OCI-LY1 (cell line): Measurements from ENCODE around the gene DCLK1.

Source experiments
- H2AFZ ChIP-seq: fragments of 200-600 bp; sonication (generic), shearing (Covaris generic); 2 replicates; pipeline ENCODE4 v1.6.0; 2014; ENCODE audit warnings: antibody characterized with exemption, mild to moderate bottlenecking, low read length
- H3F3A ChIP-seq: fragments of 200-600 bp; sonication (generic), shearing (Covaris generic); 2 replicates; pipeline ENCODE4 v1.6.0; 2014; ENCODE audit warnings: mild to moderate bottlenecking, antibody characterized with exemption, low read length, moderate library complexity; ENCODE audit not compliant: insufficient read depth
- H3K27ac ChIP-seq: fragments of 200-600 bp; sonication (generic); 2 replicates; pipeline ENCODE4 v1.5.1; 2014; ENCODE audit warnings: low read length, mixed run types, mild to moderate bottlenecking, low read depth; ENCODE audit not compliant: poor library complexity, severe bottlenecking
- H3K27me3 ChIP-seq: fragments of 200-600 bp; sonication (generic); 2 replicates; pipeline ENCODE4 v1.6.0; 2014; ENCODE audit warnings: antibody characterized with exemption, mild to moderate bottlenecking, low read length, moderate library complexity; ENCODE audit not compliant: insufficient read depth
- H3K36me3 ChIP-seq: fragments of 200-600 bp; sonication (generic); 2 replicates; pipeline ENCODE4 v1.6.1; 2014; ENCODE audit warnings: mild to moderate bottlenecking, antibody characterized with exemption, low read length, moderate library complexity, mixed read lengths; ENCODE audit not compliant: insufficient read depth
- H3K4me1 ChIP-seq: fragments of 200-600 bp; sonication (generic); 2 replicates; pipeline ENCODE4 v1.5.1; 2014; ENCODE audit warnings: mild to moderate bottlenecking, low read length, moderate library complexity; ENCODE audit not compliant: insufficient read depth, severe bottlenecking
- H3K4me2 ChIP-seq: fragments of 200-600 bp; sonication (generic), shearing (Covaris generic); 2 replicates; pipeline ENCODE4 v1.6.1; 2014; ENCODE audit warnings: low read length
- H3K4me3 ChIP-seq: fragments of 200-600 bp; sonication (generic); 2 replicates; pipeline ENCODE4 v1.5.1; 2014; ENCODE audit warnings: low read length, low read depth, mild to moderate bottlenecking, mixed read lengths; ENCODE audit not compliant: poor library complexity, severe bottlenecking
- H3K79me2 ChIP-seq: fragments of 200-600 bp; shearing (Covaris generic); 2 replicates; pipeline ENCODE4 v1.6.1; 2016; ENCODE audit warnings: mixed run types, low read length, mixed read lengths; ENCODE audit not compliant: insufficient read depth
- H3K9ac ChIP-seq: fragments of 200-600 bp; sonication (generic), shearing (Covaris generic); 2 replicates; pipeline ENCODE4 v1.6.1; 2014; ENCODE audit warnings: mild to moderate bottlenecking, low read length, mixed read lengths
- H3K9me2 ChIP-seq: fragments of 200-600 bp; sonication (generic), shearing (Covaris generic); 2 replicates; pipeline ENCODE4 v1.6.1; 2014; ENCODE audit warnings: low read depth, mild to moderate bottlenecking, low read length, mixed read lengths
- H3K9me3 ChIP-seq: fragments of 200-600 bp; shearing (Covaris generic); 2 replicates; pipeline ENCODE4 v1.6.1; 2014; ENCODE audit warnings: low read length, mixed read lengths
- H4K20me1 ChIP-seq: fragments of 200-600 bp; sonication (generic), shearing (Covaris generic); 2 replicates; pipeline ENCODE4 v1.6.0; 2016; ENCODE audit warnings: mild to moderate bottlenecking, low read length; ENCODE audit not compliant: insufficient read depth
- EZH2 ChIP-seq: fragments of 200-600 bp; sonication (generic), shearing (Covaris generic); IDR thresholded peaks from 2 replicates; pipeline ENCODE4 v1.8.0; 2017; ENCODE audit warnings: borderline replicate concordance, mixed run types, mild to moderate bottlenecking, antibody characterized with exemption, low read length, moderate library complexity, mixed read lengths
- TF ChIP-seq, protein P1 (sequence below): fragments of 200-600 bp; sonication (generic), shearing (Covaris generic); IDR thresholded peaks from 2 replicates; pipeline ENCODE4 v1.5.1; 2017; ENCODE audit warnings: mild to moderate bottlenecking, antibody characterized with exemption, low read length, moderate library complexity, mixed read lengths

DCLK1 gene

DNA sequence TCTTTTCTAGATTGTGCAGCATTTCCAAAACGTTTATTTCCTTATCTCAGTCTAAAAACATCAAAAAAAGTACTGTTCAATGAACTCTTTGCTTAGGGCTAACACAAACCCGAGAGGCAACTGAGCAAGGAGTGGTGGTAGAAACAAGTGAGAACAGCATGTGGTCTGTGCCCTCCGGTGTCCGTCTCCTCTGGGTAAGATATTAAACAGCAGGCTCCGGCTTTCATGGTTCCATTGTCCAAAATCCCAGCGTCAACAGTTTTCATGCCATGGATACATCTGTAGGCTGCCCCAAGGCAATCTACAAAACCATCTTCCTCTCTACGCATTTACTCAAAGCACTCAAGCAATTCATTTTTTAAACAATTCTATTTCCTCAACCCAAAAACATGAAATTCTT, 22.8 kb downstream of the DCLK1 start:
- Histone ChIP-seq H3K4me2 (no peak overlapping the region), H3K36me3 (no peaks in the 10 kb centered on the region), H3K27ac (no peak overlapping the region), H3K4me3 (no peak overlapping the region), H4K20me1 (no peaks in the 10 kb centered on the region), H2AFZ (no peak overlapping the region), H3K4me1 (no peaks in the 10 kb centered on the region), H3K9ac (no peak overlapping the region), H3K79me2 (no peaks in the 10 kb centered on the region), H3K9me2 (no peaks in the 10 kb centered on the region), H3K27me3 (no peaks in the 10 kb centered on the region), H3K9me3 (no peaks in the 10 kb centered on the region), H3F3A (no peaks in the 10 kb centered on the region)
- TF ChIP-seq, protein P1, sequence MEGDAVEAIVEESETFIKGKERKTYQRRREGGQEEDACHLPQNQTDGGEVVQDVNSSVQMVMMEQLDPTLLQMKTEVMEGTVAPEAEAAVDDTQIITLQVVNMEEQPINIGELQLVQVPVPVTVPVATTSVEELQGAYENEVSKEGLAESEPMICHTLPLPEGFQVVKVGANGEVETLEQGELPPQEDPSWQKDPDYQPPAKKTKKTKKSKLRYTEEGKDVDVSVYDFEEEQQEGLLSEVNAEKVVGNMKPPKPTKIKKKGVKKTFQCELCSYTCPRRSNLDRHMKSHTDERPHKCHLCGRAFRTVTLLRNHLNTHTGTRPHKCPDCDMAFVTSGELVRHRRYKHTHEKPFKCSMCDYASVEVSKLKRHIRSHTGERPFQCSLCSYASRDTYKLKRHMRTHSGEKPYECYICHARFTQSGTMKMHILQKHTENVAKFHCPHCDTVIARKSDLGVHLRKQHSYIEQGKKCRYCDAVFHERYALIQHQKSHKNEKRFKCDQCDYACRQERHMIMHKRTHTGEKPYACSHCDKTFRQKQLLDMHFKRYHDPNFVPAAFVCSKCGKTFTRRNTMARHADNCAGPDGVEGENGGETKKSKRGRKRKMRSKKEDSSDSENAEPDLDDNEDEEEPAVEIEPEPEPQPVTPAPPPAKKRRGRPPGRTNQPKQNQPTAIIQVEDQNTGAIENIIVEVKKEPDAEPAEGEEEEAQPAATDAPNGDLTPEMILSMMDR: no peak
- no peak for TF ChIP-seq EZH2

DNA sequence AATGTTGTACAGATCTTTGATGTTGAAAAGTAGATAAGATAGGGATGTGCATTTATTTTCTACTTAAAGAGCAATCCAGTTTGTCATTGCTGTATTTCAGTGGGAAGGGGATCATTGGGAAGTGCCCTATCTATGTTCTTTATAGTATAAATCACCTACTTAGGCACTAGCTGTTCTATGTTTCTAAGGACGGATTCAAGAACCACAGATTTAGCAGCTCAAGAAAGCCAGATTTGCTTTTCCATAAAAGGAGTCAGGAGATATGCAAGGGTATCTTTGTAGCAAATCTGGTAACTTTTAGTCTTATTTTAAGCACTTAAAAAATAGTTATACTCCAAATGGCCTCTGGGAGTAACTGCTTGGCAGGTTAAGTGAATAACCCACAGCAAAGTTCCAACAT, 23.7 kb downstream of the DCLK1 start:
- TF ChIP-seq EZH2: no peak
- TF ChIP-seq, protein P1: no peak
- no peak overlapping the region for H3K27ac ChIP-seq
- H3K36me3 ChIP-seq: no peaks in the 10 kb centered on the region
- no peak overlapping the region for H2AFZ ChIP-seq
- no peaks in the 10 kb centered on the region for H3K79me2 ChIP-seq
- no peak overlapping the region for H3K4me2 ChIP-seq
- H3K4me3 ChIP-seq: no peak overlapping the region
- no peaks in the 10 kb centered on the region for H3K4me1 ChIP-seq
- no peaks in the 10 kb centered on the region for H3K9me2 ChIP-seq
- no peaks in the 10 kb centered on the region for H4K20me1 ChIP-seq
- no peaks in the 10 kb centered on the region for H3K27me3 ChIP-seq
- H3K9me3 ChIP-seq: no peaks in the 10 kb centered on the region
- H3F3A ChIP-seq: no peaks in the 10 kb centered on the region
- H3K9ac ChIP-seq: no peak overlapping the region

DNA sequence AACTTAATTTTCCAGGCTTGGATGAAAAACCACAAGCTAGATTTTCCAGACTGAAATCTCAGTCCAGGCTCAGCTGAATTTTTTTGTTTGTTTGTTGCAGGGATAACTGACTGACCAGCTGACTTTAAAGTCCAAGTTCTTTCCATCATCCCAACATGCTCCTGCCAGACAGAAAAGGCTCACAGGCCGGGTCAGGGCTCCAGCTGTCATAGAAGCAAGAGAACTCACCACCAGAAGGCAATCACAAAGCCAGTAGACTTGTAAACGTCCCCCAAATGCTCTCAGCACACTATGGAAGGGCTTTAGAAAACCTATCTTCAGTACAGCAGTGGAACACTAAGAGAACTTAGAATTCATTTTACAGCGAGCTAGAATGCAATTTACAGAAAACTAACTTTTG, 25.5 kb downstream of the DCLK1 start:
- H3K36me3 ChIP-seq: no peaks in the 10 kb centered on the region
- no peaks in the 10 kb centered on the region for H4K20me1 ChIP-seq
- H3K9me2 ChIP-seq: no peaks in the 10 kb centered on the region
- no peaks in the 10 kb centered on the region for H3K79me2 ChIP-seq
- no peak overlapping the region for H3K27ac ChIP-seq
- no peaks in the 10 kb centered on the region for H3K4me1 ChIP-seq
- no peaks in the 10 kb centered on the region for H3K9me3 ChIP-seq
- TF ChIP-seq, protein P1: no peak
- TF ChIP-seq EZH2: no peak
- H3K9ac ChIP-seq: no peak overlapping the region
- H3K27me3 ChIP-seq: no peaks in the 10 kb centered on the region
- no peaks in the 10 kb centered on the region for H3F3A ChIP-seq
- no peak overlapping the region for H3K4me2 ChIP-seq
- no peak overlapping the region for H2AFZ ChIP-seq
- no peak overlapping the region for H3K4me3 ChIP-seq
